ENCODE results near the gene PCSK6. TPM values are rescaled to one million over a fixed set of nuclear protein-coding genes. Genes with fewer than 3 reads are reported as not detected.

Gene PCSK6
- total RNA-seq, 1 experiment from 2014 or later: 2.9 TPM

DNA sequence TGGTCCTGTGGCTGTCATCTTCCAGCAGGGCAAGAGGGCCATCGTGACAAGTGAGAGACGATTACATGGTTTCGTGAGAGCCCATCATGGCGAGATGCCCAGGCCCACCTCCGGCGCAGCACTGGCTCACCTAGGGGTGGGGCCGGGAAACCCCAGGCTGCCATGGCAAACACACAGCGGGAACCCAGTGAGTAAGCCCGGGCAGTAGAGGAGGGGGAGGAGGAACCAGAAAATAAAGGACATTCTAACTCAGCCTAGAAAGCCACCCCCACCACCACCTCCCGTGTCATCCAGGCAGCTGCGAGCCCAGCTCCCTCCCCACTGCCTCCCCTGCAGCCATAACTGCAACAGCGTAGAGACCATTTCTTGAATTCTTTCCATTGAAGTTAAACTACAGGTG, 52.3 kb downstream of the PCSK6 start (continued):
- TF ChIP-seq, protein P1, sequence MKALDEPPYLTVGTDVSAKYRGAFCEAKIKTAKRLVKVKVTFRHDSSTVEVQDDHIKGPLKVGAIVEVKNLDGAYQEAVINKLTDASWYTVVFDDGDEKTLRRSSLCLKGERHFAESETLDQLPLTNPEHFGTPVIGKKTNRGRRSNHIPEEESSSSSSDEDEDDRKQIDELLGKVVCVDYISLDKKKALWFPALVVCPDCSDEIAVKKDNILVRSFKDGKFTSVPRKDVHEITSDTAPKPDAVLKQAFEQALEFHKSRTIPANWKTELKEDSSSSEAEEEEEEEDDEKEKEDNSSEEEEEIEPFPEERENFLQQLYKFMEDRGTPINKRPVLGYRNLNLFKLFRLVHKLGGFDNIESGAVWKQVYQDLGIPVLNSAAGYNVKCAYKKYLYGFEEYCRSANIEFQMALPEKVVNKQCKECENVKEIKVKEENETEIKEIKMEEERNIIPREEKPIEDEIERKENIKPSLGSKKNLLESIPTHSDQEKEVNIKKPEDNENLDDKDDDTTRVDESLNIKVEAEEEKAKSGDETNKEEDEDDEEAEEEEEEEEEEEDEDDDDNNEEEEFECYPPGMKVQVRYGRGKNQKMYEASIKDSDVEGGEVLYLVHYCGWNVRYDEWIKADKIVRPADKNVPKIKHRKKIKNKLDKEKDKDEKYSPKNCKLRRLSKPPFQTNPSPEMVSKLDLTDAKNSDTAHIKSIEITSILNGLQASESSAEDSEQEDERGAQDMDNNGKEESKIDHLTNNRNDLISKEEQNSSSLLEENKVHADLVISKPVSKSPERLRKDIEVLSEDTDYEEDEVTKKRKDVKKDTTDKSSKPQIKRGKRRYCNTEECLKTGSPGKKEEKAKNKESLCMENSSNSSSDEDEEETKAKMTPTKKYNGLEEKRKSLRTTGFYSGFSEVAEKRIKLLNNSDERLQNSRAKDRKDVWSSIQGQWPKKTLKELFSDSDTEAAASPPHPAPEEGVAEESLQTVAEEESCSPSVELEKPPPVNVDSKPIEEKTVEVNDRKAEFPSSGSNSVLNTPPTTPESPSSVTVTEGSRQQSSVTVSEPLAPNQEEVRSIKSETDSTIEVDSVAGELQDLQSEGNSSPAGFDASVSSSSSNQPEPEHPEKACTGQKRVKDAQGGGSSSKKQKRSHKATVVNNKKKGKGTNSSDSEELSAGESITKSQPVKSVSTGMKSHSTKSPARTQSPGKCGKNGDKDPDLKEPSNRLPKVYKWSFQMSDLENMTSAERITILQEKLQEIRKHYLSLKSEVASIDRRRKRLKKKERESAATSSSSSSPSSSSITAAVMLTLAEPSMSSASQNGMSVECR (CRISPR knock-in tag; IDR thresholded peaks at IDR 0.05; ENCODE audit: borderline replicate concordance): no peak
- TF ChIP-seq, protein P2, sequence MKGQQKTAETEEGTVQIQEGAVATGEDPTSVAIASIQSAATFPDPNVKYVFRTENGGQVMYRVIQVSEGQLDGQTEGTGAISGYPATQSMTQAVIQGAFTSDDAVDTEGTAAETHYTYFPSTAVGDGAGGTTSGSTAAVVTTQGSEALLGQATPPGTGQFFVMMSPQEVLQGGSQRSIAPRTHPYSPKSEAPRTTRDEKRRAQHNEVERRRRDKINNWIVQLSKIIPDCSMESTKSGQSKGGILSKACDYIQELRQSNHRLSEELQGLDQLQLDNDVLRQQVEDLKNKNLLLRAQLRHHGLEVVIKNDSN (CRISPR knock-in tag; IDR thresholded peaks at IDR 0.05): no peak
- no peak for TF ChIP-seq ESRRA (CRISPR knock-in tag; IDR thresholded peaks at IDR 0.05; ENCODE audit: borderline replicate concordance)
- no peak for TF ChIP-seq ZBTB21 (CRISPR knock-in tag; IDR thresholded peaks at IDR 0.05; ENCODE audit: borderline replicate concordance)

DNA sequence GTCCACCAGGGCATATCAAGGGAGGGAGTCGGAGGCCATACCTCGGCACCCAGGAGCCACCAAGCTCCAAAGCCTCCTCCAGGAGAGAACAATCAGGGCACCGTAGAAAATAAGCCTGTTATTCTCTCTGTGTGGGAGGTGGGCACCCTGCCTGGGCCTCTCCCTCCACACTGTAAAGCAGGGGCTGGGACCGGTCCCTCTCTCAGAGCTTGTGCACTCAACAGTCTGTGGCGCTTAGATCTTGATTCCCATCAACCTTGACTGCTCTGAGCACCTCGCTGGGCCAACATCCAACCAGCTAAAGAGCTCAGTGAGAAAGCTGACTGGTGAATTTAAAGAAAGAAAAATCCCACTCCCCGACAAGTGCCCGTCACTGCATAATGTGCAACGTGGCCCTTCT, 53.0 kb downstream of the PCSK6 start:
- no peak overlapping the region for H3K27ac Mint-ChIP-seq
- peaks cover 4% of the 10 kb centered on the region for H3K4me1 Mint-ChIP-seq
- H3K4me3 Mint-ChIP-seq: no peak overlapping the region
- ChIA-PET CTCF (no interaction called here), POLR2A (no interaction called here)
- no peak for TF ChIP-seq ZNF121 (CRISPR knock-in tag; IDR thresholded peaks at IDR 0.05)
- TF ChIP-seq, protein P3, sequence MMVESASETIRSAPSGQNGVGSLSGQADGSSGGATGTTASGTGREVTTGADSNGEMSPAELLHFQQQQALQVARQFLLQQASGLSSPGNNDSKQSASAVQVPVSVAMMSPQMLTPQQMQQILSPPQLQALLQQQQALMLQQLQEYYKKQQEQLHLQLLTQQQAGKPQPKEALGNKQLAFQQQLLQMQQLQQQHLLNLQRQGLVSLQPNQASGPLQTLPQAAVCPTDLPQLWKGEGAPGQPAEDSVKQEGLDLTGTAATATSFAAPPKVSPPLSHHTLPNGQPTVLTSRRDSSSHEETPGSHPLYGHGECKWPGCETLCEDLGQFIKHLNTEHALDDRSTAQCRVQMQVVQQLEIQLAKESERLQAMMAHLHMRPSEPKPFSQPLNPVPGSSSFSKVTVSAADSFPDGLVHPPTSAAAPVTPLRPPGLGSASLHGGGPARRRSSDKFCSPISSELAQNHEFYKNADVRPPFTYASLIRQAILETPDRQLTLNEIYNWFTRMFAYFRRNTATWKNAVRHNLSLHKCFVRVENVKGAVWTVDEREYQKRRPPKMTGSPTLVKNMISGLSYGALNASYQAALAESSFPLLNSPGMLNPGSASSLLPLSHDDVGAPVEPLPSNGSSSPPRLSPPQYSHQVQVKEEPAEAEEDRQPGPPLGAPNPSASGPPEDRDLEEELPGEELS (CRISPR knock-in tag; IDR thresholded peaks at IDR 0.05): no peak
- no peak for TF ChIP-seq ZNF219 (CRISPR knock-in tag; IDR thresholded peaks at IDR 0.05; ENCODE audit: borderline replicate concordance)
- no peak for TF ChIP-seq TP53 (CRISPR knock-in tag; IDR thresholded peaks at IDR 0.05)
- no peak for TF ChIP-seq ZNF263 (CRISPR knock-in tag; IDR thresholded peaks at IDR 0.05; ENCODE audit: low read depth)
- TF ChIP-seq, protein P4, sequence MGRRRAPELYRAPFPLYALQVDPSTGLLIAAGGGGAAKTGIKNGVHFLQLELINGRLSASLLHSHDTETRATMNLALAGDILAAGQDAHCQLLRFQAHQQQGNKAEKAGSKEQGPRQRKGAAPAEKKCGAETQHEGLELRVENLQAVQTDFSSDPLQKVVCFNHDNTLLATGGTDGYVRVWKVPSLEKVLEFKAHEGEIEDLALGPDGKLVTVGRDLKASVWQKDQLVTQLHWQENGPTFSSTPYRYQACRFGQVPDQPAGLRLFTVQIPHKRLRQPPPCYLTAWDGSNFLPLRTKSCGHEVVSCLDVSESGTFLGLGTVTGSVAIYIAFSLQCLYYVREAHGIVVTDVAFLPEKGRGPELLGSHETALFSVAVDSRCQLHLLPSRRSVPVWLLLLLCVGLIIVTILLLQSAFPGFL (CRISPR knock-in tag; IDR thresholded peaks at IDR 0.05; ENCODE audit: borderline replicate concordance): no peak
- TF ChIP-seq FOXP1 (CRISPR knock-in tag; IDR thresholded peaks at IDR 0.05; ENCODE audit: borderline replicate concordance): no peak
- TF ChIP-seq, protein P5, sequence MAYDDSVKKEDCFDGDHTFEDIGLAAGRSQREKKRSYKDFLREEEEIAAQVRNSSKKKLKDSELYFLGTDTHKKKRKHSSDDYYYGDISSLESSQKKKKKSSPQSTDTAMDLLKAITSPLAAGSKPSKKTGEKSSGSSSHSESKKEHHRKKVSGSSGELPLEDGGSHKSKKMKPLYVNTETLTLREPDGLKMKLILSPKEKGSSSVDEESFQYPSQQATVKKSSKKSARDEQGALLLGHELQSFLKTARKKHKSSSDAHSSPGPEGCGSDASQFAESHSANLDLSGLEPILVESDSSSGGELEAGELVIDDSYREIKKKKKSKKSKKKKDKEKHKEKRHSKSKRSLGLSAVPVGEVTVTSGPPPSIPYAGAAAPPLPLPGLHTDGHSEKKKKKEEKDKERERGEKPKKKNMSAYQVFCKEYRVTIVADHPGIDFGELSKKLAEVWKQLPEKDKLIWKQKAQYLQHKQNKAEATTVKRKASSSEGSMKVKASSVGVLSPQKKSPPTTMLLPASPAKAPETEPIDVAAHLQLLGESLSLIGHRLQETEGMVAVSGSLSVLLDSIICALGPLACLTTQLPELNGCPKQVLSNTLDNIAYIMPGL (CRISPR knock-in tag; IDR thresholded peaks at IDR 0.05): no peak
- no peak for TF ChIP-seq MXD4 (CRISPR knock-in tag; IDR thresholded peaks at IDR 0.05; ENCODE audit: borderline replicate concordance)
- TF ChIP-seq ATF1 (CRISPR knock-in tag; IDR thresholded peaks at IDR 0.05): no peak
- TF ChIP-seq ETV6 (CRISPR knock-in tag; IDR thresholded peaks at IDR 0.05): no peak
- TF ChIP-seq JAZF1 (CRISPR knock-in tag; IDR thresholded peaks at IDR 0.05): no peak
- no peak for TF ChIP-seq TCF7 (CRISPR knock-in tag; IDR thresholded peaks at IDR 0.05; ENCODE audit: low read depth)
- TF ChIP-seq, protein P6, sequence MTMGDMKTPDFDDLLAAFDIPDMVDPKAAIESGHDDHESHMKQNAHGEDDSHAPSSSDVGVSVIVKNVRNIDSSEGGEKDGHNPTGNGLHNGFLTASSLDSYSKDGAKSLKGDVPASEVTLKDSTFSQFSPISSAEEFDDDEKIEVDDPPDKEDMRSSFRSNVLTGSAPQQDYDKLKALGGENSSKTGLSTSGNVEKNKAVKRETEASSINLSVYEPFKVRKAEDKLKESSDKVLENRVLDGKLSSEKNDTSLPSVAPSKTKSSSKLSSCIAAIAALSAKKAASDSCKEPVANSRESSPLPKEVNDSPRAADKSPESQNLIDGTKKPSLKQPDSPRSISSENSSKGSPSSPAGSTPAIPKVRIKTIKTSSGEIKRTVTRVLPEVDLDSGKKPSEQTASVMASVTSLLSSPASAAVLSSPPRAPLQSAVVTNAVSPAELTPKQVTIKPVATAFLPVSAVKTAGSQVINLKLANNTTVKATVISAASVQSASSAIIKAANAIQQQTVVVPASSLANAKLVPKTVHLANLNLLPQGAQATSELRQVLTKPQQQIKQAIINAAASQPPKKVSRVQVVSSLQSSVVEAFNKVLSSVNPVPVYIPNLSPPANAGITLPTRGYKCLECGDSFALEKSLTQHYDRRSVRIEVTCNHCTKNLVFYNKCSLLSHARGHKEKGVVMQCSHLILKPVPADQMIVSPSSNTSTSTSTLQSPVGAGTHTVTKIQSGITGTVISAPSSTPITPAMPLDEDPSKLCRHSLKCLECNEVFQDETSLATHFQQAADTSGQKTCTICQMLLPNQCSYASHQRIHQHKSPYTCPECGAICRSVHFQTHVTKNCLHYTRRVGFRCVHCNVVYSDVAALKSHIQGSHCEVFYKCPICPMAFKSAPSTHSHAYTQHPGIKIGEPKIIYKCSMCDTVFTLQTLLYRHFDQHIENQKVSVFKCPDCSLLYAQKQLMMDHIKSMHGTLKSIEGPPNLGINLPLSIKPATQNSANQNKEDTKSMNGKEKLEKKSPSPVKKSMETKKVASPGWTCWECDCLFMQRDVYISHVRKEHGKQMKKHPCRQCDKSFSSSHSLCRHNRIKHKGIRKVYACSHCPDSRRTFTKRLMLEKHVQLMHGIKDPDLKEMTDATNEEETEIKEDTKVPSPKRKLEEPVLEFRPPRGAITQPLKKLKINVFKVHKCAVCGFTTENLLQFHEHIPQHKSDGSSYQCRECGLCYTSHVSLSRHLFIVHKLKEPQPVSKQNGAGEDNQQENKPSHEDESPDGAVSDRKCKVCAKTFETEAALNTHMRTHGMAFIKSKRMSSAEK (CRISPR knock-in tag; IDR thresholded peaks at IDR 0.05; ENCODE audit: borderline replicate concordance): no peak
- TF ChIP-seq, protein P7, sequence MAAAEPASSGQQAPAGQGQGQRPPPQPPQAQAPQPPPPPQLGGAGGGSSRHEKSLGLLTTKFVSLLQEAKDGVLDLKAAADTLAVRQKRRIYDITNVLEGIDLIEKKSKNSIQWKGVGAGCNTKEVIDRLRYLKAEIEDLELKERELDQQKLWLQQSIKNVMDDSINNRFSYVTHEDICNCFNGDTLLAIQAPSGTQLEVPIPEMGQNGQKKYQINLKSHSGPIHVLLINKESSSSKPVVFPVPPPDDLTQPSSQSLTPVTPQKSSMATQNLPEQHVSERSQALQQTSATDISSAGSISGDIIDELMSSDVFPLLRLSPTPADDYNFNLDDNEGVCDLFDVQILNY (CRISPR knock-in tag; IDR thresholded peaks at IDR 0.05): no peak
- no peaks in the 10 kb centered on the region; the same call in 1 of the 2 replicates for H3K27me3 Mint-ChIP-seq (ENCODE audit: low read depth)
- no peak for DNase-seq (ENCODE audit: low spot score)
- H3K9me3 Mint-ChIP-seq: no peaks in the 10 kb centered on the region
- H3K36me3 Mint-ChIP-seq: no peaks in the 10 kb centered on the region
- no peak for ATAC-seq
